NB4 (cell line): ENCODE results near the gene WDFY4.

Experiments
- TF ChIP-seq, protein P1 (sequence below): IDR thresholded peaks from one replicate; pipeline ENCODE4 v1.5.1; 2012; ENCODE audit warnings: low read depth, low read length
- TF ChIP-seq, protein P2 (sequence below): IDR thresholded peaks from 2 replicates; pipeline ENCODE4 v1.6.1; 2011; ENCODE audit warnings: low read depth, low read length

DNA sequence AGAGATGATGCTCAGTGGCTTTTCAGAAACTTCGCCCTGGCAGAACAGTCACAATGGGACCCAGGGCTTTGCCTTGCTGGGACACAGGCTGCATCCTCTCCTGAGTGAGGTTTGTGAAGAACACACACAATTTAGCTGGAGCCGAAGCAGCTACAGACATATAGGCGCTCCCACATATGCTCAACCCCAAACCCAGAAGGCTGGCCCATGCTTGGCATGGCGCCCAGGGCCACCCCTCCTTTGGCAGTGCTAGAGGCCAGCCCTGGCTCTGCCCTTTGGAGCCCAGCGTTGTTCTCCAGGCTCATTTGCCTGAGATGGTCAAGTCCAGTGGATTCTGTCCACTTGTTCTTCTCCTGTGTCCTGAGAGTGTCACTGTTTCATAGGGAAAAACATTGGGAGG lies 94.4 kb downstream of the WDFY4 start:
- TF ChIP-seq, protein P1, sequence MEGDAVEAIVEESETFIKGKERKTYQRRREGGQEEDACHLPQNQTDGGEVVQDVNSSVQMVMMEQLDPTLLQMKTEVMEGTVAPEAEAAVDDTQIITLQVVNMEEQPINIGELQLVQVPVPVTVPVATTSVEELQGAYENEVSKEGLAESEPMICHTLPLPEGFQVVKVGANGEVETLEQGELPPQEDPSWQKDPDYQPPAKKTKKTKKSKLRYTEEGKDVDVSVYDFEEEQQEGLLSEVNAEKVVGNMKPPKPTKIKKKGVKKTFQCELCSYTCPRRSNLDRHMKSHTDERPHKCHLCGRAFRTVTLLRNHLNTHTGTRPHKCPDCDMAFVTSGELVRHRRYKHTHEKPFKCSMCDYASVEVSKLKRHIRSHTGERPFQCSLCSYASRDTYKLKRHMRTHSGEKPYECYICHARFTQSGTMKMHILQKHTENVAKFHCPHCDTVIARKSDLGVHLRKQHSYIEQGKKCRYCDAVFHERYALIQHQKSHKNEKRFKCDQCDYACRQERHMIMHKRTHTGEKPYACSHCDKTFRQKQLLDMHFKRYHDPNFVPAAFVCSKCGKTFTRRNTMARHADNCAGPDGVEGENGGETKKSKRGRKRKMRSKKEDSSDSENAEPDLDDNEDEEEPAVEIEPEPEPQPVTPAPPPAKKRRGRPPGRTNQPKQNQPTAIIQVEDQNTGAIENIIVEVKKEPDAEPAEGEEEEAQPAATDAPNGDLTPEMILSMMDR: no peak
- TF ChIP-seq, protein P2, sequence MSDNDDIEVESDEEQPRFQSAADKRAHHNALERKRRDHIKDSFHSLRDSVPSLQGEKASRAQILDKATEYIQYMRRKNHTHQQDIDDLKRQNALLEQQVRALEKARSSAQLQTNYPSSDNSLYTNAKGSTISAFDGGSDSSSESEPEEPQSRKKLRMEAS: no peak
